ENCODE measurements around the gene L1TD1. TPM values are rescaled to one million over a fixed set of nuclear protein-coding genes. Genes with fewer than 3 reads are reported as not detected.

Gene L1TD1
- total RNA-seq, 6 experiments from 2014 or later, result 0.04 TPM; not detected in 5

DNA sequence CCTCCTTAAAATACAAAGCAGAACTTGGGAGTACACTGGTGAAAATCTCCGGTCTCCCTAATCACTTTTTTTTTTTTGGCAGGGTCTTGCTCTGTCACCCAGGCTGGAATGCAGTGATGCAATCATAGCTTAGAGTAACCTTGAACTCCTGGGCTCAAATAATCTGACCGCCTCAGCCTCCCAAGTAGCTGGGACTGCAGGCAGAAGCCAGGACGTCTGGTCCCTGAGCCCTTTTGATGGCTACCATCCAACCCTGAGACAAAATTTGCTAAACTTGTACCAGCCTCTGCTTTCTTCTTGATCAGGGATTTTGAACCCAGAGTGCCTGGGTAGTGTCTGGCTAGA is 4.1 kb downstream of the L1TD1 start:
- intact Hi-C loops (cut with DNase I), result no loop called here
- no peak overlapping the region for H3K4me3 ChIP-seq

DNA sequence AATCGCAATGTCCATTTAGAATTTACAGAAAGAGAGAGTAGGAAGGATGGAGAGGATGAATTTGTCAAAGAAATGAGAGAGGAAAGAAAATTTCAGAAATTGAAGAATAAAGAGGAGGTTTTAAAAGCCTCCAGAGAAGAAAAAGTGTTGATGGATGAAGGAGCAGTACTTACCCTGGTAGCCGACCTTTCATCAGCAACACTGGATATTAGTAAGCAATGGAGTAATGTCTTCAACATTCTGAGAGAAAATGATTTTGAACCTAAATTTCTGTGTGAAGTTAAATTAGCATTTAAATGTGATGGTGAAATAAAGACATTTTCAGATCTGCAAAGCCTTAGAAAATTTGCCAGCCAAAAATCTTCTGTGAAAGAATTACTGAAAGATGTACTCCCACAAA is 12.5 kb downstream of the L1TD1 start:
- Histone ChIP-seq H3K27ac (no peak overlapping the region), H3K4me1 (no peaks in the 10 kb centered on the region), H3K36me3 (no peaks in the 10 kb centered on the region), H3K9me3 (peaks cover 0 to 5% (median 0%) of the 10 kb centered on the region in 4 donors), H3K4me3 (no peak overlapping the region), H3K27me3 (no peaks in the 10 kb centered on the region)
- DNase-seq, result no peak
- TF ChIP-seq POLR2A (IDR thresholded peaks at IDR 0.05), result no peak
- TF ChIP-seq, protein P1, sequence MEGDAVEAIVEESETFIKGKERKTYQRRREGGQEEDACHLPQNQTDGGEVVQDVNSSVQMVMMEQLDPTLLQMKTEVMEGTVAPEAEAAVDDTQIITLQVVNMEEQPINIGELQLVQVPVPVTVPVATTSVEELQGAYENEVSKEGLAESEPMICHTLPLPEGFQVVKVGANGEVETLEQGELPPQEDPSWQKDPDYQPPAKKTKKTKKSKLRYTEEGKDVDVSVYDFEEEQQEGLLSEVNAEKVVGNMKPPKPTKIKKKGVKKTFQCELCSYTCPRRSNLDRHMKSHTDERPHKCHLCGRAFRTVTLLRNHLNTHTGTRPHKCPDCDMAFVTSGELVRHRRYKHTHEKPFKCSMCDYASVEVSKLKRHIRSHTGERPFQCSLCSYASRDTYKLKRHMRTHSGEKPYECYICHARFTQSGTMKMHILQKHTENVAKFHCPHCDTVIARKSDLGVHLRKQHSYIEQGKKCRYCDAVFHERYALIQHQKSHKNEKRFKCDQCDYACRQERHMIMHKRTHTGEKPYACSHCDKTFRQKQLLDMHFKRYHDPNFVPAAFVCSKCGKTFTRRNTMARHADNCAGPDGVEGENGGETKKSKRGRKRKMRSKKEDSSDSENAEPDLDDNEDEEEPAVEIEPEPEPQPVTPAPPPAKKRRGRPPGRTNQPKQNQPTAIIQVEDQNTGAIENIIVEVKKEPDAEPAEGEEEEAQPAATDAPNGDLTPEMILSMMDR (IDR thresholded peaks at IDR 0.05), result no peak
- intact Hi-C loops (cut with DNase I), result no loop called here
- ATAC-seq, result no peak
- 83% methylated on average over 2 of the region's 2 CpGs for WGBS (ENCODE audit: insufficient coverage, low coverage, low lambda C conversion rate, missing lambda C conversion rate)

More for the DNA sequence above, 4.1 kb downstream of the L1TD1 start:
- WGBS (ENCODE audit: insufficient coverage, low coverage, low lambda C conversion rate, missing lambda C conversion rate), result 20% methylated on average over 3 of the region's 3 CpGs
- H3K27me3 ChIP-seq, result no peaks in the 10 kb centered on the region
- H3K36me3 ChIP-seq, result no peaks in the 10 kb centered on the region
- ATAC-seq (peak; percentile 86 to 98 (median 93)), DNase-seq (peak in 2 of 3 donors; percentile 28 to 66)
- H3K4me1 ChIP-seq, result peaks cover 0 to 8% (median 1%) of the 10 kb centered on the region in 4 donors
- H3K27ac ChIP-seq, result no peak overlapping the region
- H3K9me3 ChIP-seq, result no peaks in the 10 kb centered on the region
- no peak for TF ChIP-seq POLR2A (IDR thresholded peaks at IDR 0.05)

DNA sequence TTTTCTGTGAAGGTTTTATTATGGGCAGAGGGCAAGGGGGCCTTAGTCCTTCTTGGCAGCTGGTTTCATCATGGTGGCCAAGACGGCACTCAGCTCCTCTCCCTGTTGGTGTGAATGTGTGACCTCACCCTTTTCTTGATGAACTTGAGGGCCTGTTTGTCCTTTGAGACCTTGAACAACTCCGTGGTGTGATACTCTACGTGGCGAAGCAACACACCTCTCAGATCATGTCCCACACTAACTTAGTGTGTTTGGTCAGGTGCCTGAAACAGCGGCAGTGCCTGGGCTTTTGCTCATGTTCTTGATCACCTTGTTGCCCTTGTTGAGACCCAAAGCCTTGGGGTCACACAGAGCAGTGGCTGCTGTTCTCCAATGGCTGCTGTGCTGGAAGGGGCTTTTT is 13.4 kb downstream of the L1TD1 start:
- WGBS (ENCODE audit: insufficient coverage, low coverage, low lambda C conversion rate, missing lambda C conversion rate), result 71% methylated on average over 2 of the region's 5 CpGs
- no peak for TF ChIP-seq POLR2A (IDR thresholded peaks at IDR 0.05)
- TF ChIP-seq, protein P1 (IDR thresholded peaks at IDR 0.05), result no peak
- no peaks in the 10 kb centered on the region for H3K27me3 ChIP-seq
- H3K9me3 ChIP-seq, result peaks cover 0 to 5% (median 0%) of the 10 kb centered on the region in 4 donors
- H3K4me1 ChIP-seq, result no peaks in the 10 kb centered on the region
- no peak overlapping the region for H3K4me3 ChIP-seq
- ATAC-seq (no peak), DNase-seq (peak in 1 of 3 donors; percentile 7)
- H3K27ac ChIP-seq, result no peak overlapping the region
- no peaks in the 10 kb centered on the region for H3K36me3 ChIP-seq
- intact Hi-C loops (cut with DNase I), result no loop called here

DNA sequence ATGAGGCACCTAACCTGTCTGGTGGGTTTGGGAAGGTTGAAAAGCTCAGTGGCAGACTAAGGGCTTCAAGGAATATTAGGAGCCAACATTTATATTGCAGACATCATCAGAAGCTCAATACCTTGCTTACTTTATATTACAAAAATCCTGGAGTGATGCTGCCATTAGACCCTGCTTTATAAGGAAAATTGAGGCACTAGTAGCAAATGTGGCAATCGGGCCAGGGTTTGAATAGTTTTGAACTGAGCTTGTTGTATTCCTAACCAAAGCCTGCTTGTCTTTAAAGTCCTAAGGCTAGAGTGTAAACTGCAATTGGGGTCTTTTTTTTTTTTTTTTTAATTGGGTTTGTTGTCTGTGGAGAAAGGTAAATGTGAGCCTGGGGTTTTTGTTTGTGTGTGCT is 14.3 kb downstream of the L1TD1 start:
- TF ChIP-seq, protein P1 (IDR thresholded peaks at IDR 0.05), result no peak
- TF ChIP-seq POLR2A (IDR thresholded peaks at IDR 0.05), result no peak
- ATAC-seq (no peak), DNase-seq (no peak)
- no peaks in the 10 kb centered on the region for H3K27me3 ChIP-seq
- intact Hi-C loops (cut with DNase I), result no loop called here
- no peaks in the 10 kb centered on the region for H3K36me3 ChIP-seq
- H3K4me1 ChIP-seq, result no peaks in the 10 kb centered on the region
- WGBS (ENCODE audit: insufficient coverage, low coverage, low lambda C conversion rate, missing lambda C conversion rate), result 0% methylated on average over 1 of the region's 1 CpG
- H3K4me3 ChIP-seq, result no peak overlapping the region
- no peak overlapping the region for H3K27ac ChIP-seq
- H3K9me3 ChIP-seq, result peaks cover 0 to 5% (median 0%) of the 10 kb centered on the region in 4 donors

DNA sequence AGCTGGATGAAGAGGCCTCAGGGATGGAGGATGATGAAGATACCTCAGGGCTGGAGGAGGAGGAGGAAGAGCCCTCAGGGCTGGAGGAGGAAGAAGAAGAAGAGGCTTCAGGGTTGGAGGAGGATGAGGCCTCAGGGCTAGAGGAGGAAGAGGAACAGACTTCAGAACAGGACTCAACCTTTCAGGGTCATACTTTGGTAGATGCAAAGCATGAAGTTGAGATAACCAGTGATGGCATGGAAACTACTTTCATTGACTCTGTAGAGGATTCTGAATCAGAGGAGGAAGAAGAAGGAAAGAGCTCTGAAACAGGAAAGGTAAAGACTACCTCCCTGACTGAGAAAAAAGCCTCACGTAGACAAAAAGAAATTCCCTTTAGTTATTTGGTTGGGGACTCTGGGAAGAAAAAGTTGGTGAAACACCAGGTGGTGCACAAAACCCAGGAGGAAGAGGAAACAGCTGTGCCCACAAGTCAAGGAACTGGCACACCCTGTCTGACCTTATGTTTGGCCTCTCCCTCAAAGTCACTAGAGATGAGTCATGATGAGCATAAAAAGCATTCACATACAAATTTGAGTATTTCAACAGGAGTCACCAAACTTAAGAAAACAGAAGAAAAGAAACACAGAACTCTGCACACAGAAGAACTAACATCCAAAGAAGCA is 15.4 kb downstream of the L1TD1 start:
- ATAC-seq (no peak), DNase-seq (no peak)
- Histone ChIP-seq H3K4me1 (no peaks in the 10 kb centered on the region), H3K27ac (no peak overlapping the region), H3K9me3 (peaks cover 0 to 5% (median 0%) of the 10 kb centered on the region in 4 donors), H3K36me3 (no peaks in the 10 kb centered on the region), H3K27me3 (no peaks in the 10 kb centered on the region), H3K4me3 (no peak overlapping the region)
- WGBS (ENCODE audit: insufficient coverage, low coverage, low lambda C conversion rate, missing lambda C conversion rate), result 38% methylated on average over 1 of the region's 1 CpG
- TF ChIP-seq, protein P1 (IDR thresholded peaks at IDR 0.05), result no peak
- no peak for TF ChIP-seq POLR2A (IDR thresholded peaks at IDR 0.05)
- intact Hi-C loops (cut with DNase I), result no loop called here

Data from right lobe of liver (tissue), 6 donors.